Measurements from ENCODE around the gene DNAJB1. TPM values are rescaled to one million over a fixed set of nuclear protein-coding genes. Genes with fewer than 3 reads are reported as not detected.
A peak's percentile ranks its signal among the peaks of the same experiment; 100 is the strongest.

The DNAJB1 gene
- total RNA-seq, 1 donor = 70.9 TPM

DNA sequence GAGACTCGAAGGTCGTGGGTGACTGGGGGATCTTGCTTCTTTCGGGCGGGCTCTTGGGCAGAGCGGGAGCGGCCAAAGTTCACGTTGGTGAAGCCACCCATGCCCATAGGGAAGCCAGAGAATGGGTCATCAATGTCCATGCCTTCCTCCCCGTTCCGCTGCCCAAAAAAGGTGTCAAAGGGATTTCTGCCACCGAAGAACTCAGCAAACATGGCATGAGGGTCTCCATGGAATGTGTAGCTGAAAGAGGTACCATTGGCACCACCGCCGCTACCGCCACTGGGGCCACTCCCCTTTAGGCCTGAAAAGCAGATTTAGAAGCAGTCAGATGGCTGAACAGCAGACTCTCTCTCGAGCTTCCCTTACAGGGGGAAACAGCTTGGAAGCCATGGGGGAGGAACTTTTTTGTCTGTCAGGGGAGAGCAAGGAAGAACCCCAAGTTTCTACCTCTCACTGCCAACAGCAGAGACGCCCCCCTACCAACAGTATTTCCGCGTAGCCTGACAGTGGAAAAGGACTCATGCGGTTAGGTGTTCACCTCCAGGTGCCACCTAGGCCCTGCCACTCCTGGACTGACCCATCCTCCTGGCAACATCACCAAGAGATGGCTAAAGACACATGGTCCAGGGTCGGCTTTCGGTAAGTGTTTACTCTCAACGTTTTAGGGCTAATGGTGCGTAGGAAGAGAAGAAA is 1.3 kb downstream of the DNAJB1 start:
- H3K9me3 ChIP-seq (ENCODE audit: low read depth, low read length) = no peaks in the 10 kb centered on the region
- TF ChIP-seq, protein P1, sequence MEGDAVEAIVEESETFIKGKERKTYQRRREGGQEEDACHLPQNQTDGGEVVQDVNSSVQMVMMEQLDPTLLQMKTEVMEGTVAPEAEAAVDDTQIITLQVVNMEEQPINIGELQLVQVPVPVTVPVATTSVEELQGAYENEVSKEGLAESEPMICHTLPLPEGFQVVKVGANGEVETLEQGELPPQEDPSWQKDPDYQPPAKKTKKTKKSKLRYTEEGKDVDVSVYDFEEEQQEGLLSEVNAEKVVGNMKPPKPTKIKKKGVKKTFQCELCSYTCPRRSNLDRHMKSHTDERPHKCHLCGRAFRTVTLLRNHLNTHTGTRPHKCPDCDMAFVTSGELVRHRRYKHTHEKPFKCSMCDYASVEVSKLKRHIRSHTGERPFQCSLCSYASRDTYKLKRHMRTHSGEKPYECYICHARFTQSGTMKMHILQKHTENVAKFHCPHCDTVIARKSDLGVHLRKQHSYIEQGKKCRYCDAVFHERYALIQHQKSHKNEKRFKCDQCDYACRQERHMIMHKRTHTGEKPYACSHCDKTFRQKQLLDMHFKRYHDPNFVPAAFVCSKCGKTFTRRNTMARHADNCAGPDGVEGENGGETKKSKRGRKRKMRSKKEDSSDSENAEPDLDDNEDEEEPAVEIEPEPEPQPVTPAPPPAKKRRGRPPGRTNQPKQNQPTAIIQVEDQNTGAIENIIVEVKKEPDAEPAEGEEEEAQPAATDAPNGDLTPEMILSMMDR (IDR thresholded peaks at IDR 0.05; ENCODE audit: extremely low read depth, low read depth, low read length) = no peak
- H3K4me3 ChIP-seq (ENCODE audit: insufficient read depth, low read length) = peak overlapping the region; percentile 93
- H3K79me2 ChIP-seq (ENCODE audit: insufficient read depth, low read length) = peaks cover 40% of the 10 kb centered on the region
- H3K4me2 ChIP-seq (ENCODE audit: insufficient read depth, low read length) = peak overlapping the region; percentile 92
- H3K4me1 ChIP-seq (ENCODE audit: insufficient read depth, low read length) = peaks cover 29% of the 10 kb centered on the region
- no peak overlapping the region for H2AFZ ChIP-seq (ENCODE audit: low read length)
- peak overlapping the region; percentile 2 for H3K27ac ChIP-seq (ENCODE audit: low read depth, low read length)
- DNase-seq (ENCODE audit: insufficient read length, low spot score, missing footprints) = peak; percentile 57
- peaks cover 29% of the 10 kb centered on the region for H4K20me1 ChIP-seq (ENCODE audit: insufficient read depth, low read length)
- H3K27me3 ChIP-seq (ENCODE audit: insufficient read depth, low read length) = no peaks in the 10 kb centered on the region
- H3K36me3 ChIP-seq (ENCODE audit: insufficient read depth, low read length) = peaks cover 27% of the 10 kb centered on the region

DNA sequence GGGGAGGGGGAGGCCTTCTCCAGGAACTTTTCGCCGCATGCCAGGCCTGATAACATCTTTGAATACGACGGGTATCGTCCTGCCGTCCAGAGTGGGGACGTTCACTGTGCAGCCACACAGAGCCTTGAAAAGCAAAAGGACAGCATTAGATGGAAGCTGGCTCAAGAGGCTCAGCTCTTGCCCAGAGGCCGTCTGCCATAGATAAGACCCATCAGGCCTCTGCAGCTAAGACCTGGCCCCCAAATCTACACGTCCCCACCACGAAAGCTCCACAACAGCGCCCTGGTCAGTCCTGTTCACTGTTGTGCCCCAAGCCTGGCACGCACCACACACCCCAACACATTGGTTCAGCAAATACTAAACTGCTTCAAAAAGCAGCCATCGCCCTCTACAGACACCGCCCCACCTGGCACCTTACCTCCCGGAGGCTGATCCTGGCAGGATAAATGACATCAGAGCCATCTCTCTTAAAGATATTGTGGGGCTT is 2.1 kb downstream of the DNAJB1 start:
- H3K4me1 ChIP-seq (ENCODE audit: insufficient read depth, low read length) = peaks cover 33% of the 10 kb centered on the region
- H3K4me2 ChIP-seq (ENCODE audit: insufficient read depth, low read length) = peak overlapping the region; percentile 92
- no peak overlapping the region for H3K27ac ChIP-seq (ENCODE audit: low read depth, low read length)
- H3K36me3 ChIP-seq (ENCODE audit: insufficient read depth, low read length) = peaks cover 27% of the 10 kb centered on the region
- TF ChIP-seq, protein P1 (IDR thresholded peaks at IDR 0.05; ENCODE audit: extremely low read depth, low read depth, low read length) = no peak
- H3K9me3 ChIP-seq (ENCODE audit: low read depth, low read length) = no peaks in the 10 kb centered on the region
- H4K20me1 ChIP-seq (ENCODE audit: insufficient read depth, low read length) = peaks cover 29% of the 10 kb centered on the region
- H3K4me3 ChIP-seq (ENCODE audit: insufficient read depth, low read length) = peak overlapping the region; percentile 93
- H3K27me3 ChIP-seq (ENCODE audit: insufficient read depth, low read length) = no peaks in the 10 kb centered on the region
- H3K79me2 ChIP-seq (ENCODE audit: insufficient read depth, low read length) = peaks cover 40% of the 10 kb centered on the region
- DNase-seq (ENCODE audit: insufficient read length, low spot score, missing footprints) = peak; percentile 86
- no peak overlapping the region for H2AFZ ChIP-seq (ENCODE audit: low read length)

DNA sequence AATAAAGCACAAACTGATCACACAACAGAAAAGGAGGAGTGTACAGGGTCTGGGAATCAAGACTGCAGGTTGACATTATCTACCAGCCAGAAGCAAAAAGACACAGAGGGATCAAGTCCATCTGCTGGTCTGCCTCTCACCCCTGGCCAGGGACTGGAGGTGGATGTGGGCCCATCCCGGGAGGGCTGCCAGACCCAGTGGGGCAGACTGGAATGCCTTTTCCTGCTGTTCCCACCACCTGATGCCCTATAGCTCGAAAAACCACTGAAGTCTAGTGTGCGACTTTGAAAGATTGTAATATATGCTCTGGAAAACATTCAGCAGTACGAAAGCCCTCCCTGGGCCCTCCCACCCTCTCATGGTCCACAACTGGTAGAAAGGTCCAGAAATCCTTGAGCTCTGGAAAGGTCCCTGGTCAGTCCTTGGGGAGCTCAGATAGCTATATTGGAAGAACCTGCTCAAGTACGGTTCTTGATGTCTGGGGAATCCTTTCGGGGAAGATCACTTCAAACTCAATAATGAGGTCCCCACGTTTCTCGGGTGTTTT is 2.6 kb downstream of the DNAJB1 start:
- TF ChIP-seq, protein P1 (IDR thresholded peaks at IDR 0.05; ENCODE audit: extremely low read depth, low read depth, low read length) = no peak
- Histone ChIP-seq H4K20me1 (ENCODE audit: insufficient read depth, low read length) (peaks cover 29% of the 10 kb centered on the region), H3K4me2 (ENCODE audit: insufficient read depth, low read length) (peak overlapping the region; percentile 92), H3K36me3 (ENCODE audit: insufficient read depth, low read length) (peaks cover 27% of the 10 kb centered on the region), H2AFZ (ENCODE audit: low read length) (no peak overlapping the region), H3K27ac (ENCODE audit: low read depth, low read length) (no peak overlapping the region), H3K27me3 (ENCODE audit: insufficient read depth, low read length) (no peaks in the 10 kb centered on the region), H3K4me3 (ENCODE audit: insufficient read depth, low read length) (peak overlapping the region; percentile 93), H3K9me3 (ENCODE audit: low read depth, low read length) (no peaks in the 10 kb centered on the region), H3K4me1 (ENCODE audit: insufficient read depth, low read length) (peaks cover 35% of the 10 kb centered on the region), H3K79me2 (ENCODE audit: insufficient read depth, low read length) (peaks cover 40% of the 10 kb centered on the region)
- DNase-seq (ENCODE audit: insufficient read length, low spot score, missing footprints) = peak; percentile 36

DNA sequence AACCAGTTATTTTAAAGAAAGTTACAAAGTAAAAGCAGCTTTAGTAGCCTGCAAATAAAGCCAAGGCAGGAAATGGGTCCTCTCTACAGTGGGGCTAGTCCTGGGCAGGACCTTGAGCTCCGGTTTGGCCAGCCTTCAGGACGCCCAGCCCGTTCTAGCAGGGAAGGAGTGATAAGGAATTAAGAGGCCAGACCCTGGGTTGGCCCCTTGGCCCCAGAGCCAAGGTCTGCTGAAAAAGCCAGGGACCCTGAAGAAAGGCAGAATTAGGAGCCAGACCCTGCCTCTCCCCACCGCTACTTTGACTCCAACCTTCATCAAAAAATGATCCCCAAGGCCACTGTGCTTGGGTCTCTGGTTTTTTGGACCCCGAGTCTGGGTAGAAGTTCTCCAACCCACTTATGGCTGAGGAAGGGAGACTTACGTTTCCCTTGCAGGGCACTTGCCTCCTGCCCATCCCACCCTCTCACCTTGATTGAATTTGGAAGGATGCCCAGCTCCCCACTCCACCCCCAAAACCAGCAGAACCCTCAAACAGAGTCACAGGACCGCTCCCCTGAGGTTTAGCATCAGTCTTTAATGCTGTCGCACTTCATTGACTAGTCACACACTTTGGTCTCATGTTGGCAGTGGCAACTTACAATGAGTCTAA is 3.9 kb downstream of the DNAJB1 start:
- H3K36me3 ChIP-seq (ENCODE audit: insufficient read depth, low read length) = peaks cover 27% of the 10 kb centered on the region
- peaks cover 40% of the 10 kb centered on the region for H3K79me2 ChIP-seq (ENCODE audit: insufficient read depth, low read length)
- TF ChIP-seq, protein P1 (IDR thresholded peaks at IDR 0.05; ENCODE audit: extremely low read depth, low read depth, low read length) = no peak
- DNase-seq (ENCODE audit: insufficient read length, low spot score, missing footprints) = peak; percentile 21
- no peak overlapping the region for H2AFZ ChIP-seq (ENCODE audit: low read length)
- H3K27ac ChIP-seq (ENCODE audit: low read depth, low read length) = no peak overlapping the region
- no peak overlapping the region for H3K4me3 ChIP-seq (ENCODE audit: insufficient read depth, low read length)
- peaks cover 29% of the 10 kb centered on the region for H4K20me1 ChIP-seq (ENCODE audit: insufficient read depth, low read length)
- H3K27me3 ChIP-seq (ENCODE audit: insufficient read depth, low read length) = no peaks in the 10 kb centered on the region
- H3K4me2 ChIP-seq (ENCODE audit: insufficient read depth, low read length) = no peak overlapping the region
- no peaks in the 10 kb centered on the region for H3K9me3 ChIP-seq (ENCODE audit: low read depth, low read length)
- peaks cover 30% of the 10 kb centered on the region for H3K4me1 ChIP-seq (ENCODE audit: insufficient read depth, low read length)
